Stimulated activated CD8-positive, alpha-beta memory T cell treated with anti-CD3 and anti-CD28 coated beads, Interleukin-2, amount 100 ng/mL, for 1 hour (primary cell): ENCODE measurements around the gene NAV1.
"Not testable (repeated sequence)": the region's sequence is repeated elsewhere in the genome, so short reads cannot be mapped to it uniquely, and the experiment has no call there.

ENCODE experiments used
- DNase-seq, 2 donors: peaks; one replicate each; pipeline ENCODE4 v3.0.0-alpha.2; 2020; ENCODE audit warnings: low read depth in 2 of 2

Gene NAV1

GRCh38 chr1:201504799-201505502 lies 34.0 kb upstream of the NAV1 start:
- no peak for DNase-seq

- no peak for DNase-seq
These were observed 33.4 kb upstream of the NAV1 start for GRCh38 chr1:201505503-201505890.

- DNase-seq, result no peak
These were observed 32.8 kb upstream of the NAV1 start for GRCh38 chr1:201506092-201506491.

- DNase-seq, result peak; percentile 49 to 69
These were observed 32.2 kb upstream of the NAV1 start, which contains the start of gene CSRP1 for GRCh38 chr1:201506557-201507359. CSRP1 (minus strand) TSS chr1:201507123; CDS start chr1:201496303, 10,820 bp downstream.

- no peak for DNase-seq
These were observed 31.6 kb upstream of the NAV1 start for GRCh38 chr1:201507360-201507675.

- no peak for DNase-seq
These were observed 30.1 kb upstream of the NAV1 start for GRCh38 chr1:201508809-201509208.

GRCh38 chr1:201509601-201510374 lies 29.1 kb upstream of the NAV1 start:
- no peak for DNase-seq

GRCh38 chr1:201510734-201511133 lies 28.2 kb upstream of the NAV1 start:
- DNase-seq, result no peak

- no peak for DNase-seq
These were observed 27.5 kb upstream of the NAV1 start for GRCh38 chr1:201511396-201511940.

GRCh38 chr1:201511941-201512539 lies 26.9 kb upstream of the NAV1 start:
- DNase-seq, result no peak

GRCh38 chr1:201513498-201514243 lies 25.3 kb upstream of the NAV1 start:
- DNase-seq, result no peak

- no peak for DNase-seq
These were observed 24.5 kb upstream of the NAV1 start for GRCh38 chr1:201514466-201514865.

- DNase-seq, result no peak
These were observed 23.7 kb upstream of the NAV1 start for GRCh38 chr1:201515062-201515750.

- no peak for DNase-seq
These were observed 23.0 kb upstream of the NAV1 start for GRCh38 chr1:201515895-201516294.

- DNase-seq, result no peak
These were observed 22.3 kb upstream of the NAV1 start for GRCh38 chr1:201516511-201517127.

- DNase-seq, result no peak
These were observed 21.3 kb upstream of the NAV1 start for GRCh38 chr1:201517631-201518030.

GRCh38 chr1:201518071-201518470 lies 20.9 kb upstream of the NAV1 start:
- DNase-seq, result no peak

GRCh38 chr1:201520046-201520575 lies 18.8 kb upstream of the NAV1 start:
- DNase-seq, result not testable (repeated sequence)

GRCh38 chr1:201525193-201525778 lies 13.6 kb upstream of the NAV1 start:
- DNase-seq, result no peak
